Measurements from ENCODE around the gene BRIX1.

DNA sequence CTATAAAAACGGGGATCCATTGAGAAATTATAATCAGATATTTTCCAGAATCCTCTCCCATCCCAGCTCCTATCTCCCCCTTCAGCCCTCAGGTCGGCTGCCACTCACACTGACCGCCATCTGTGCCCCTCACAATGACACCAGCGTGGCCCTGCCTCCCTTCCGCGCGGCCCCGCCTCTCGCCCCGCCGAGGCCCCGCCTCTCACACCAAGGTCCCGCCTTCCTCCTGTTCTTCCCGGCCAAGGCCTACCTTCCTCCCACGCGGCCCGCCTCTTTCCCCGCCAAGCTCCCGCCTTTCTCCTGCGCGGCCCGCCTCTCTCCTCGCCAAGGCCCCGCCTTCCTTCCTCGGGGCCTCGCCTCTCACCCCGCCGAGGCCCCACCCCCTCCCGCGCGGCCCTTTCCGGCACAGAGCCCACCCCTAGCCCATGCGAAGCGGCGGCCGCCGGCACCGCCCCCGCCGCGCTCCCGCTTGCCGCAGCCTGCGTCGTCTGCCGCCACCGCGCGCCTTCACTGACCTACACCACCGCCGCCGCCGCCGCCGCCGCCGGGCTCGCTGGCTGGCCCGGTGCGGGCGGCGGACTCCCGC, 13.7 kb downstream of the BRIX1 start, which contains the start of gene DNAJC21:
- no peak for TF ChIP-seq POLR2AphosphoS5 (IDR thresholded peaks at IDR 0.05; ENCODE audit: low read depth, low read length)
- no peak for TF ChIP-seq POLR2A (IDR thresholded peaks at IDR 0.05; ENCODE audit: low read depth, low read length)
- TF ChIP-seq TAF1 (IDR thresholded peaks at IDR 0.05; ENCODE audit: low read depth, low read length): no peak
- 0 out of 2 replicates have a peak, but pooled peaks have one; percentile 17 for TF ChIP-seq SPI1 (IDR thresholded peaks at IDR 0.05; ENCODE audit: low read depth, low read length)
